ENCODE measurements around the gene MYO7A. TPM values are rescaled to one million over a fixed set of nuclear protein-coding genes. Genes with fewer than 3 reads are reported as not detected.

The MYO7A gene
- total and polyA plus RNA-seq, 2 donors (not counting 1 experiment from before 2014, with no cell fraction given): 0.03 to 0.07 TPM

DNA sequence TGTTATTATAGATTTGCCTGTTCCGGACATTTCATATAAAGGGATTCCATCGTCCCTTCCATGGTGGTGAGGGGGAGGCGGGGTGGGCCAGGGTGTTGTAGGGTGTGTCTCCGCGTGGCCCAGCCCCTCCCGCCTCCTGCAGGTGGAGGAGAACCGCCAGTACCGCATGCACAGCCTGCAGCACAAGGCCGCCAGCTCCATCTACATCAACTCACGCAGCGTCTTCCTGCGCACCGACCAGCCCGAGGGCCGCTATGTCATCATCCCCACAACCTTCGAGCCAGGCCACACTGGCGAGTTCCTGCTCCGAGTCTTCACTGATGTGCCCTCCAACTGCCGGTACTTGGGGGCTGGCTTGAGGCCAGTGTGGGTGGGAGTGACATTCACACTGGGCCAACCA lies 7.5 kb upstream of the MYO7A start:
- Histone ChIP-seq H3K79me2 (ENCODE audit: control insufficient read depth, insufficient read depth, low read length) (no peaks in the 10 kb centered on the region), H3K27me3 (replicated peaks in 1 of 4; ENCODE audit: control extremely low read depth in 1 of 4, control insufficient read depth in 3 of 4, insufficient read depth in 4 of 4, low read length in 3 of 4) (peaks cover 0 to under 1% (median 0%) of the 10 kb centered on the region in 4 experiments), H2AFZ (ENCODE audit: insufficient read depth, low read depth, low read length, poor library complexity, severe bottlenecking) (no peak overlapping the region), H3K4me2 (replicated peaks; ENCODE audit: low read depth, low read length, poor library complexity, severe bottlenecking) (no peak overlapping the region), H4K20me1 (ENCODE audit: control insufficient read depth, insufficient read depth, low read length, poor library complexity, severe bottlenecking) (no peaks in the 10 kb centered on the region), H3K27ac (ENCODE audit: low read length in 2 of 2) (no peak overlapping the region), H3K9me3 (ENCODE audit: control extremely low read depth in 1 of 3, control insufficient read depth in 2 of 3, insufficient read depth in 1 of 3, low read length in 2 of 3) (no peaks in the 10 kb centered on the region), H3K9ac (ENCODE audit: low read length) (no peak overlapping the region), H3K4me3 (ENCODE audit: control extremely low read depth in 1 of 5, extremely low read depth in 1 of 5, insufficient read depth in 1 of 5, low read depth in 2 of 5, low read length in 4 of 5) (no peak overlapping the region), H3K36me3 (replicated peaks in 1 of 2; ENCODE audit: control extremely low read depth in 1 of 2, control insufficient read depth in 1 of 2, extremely low read depth in 1 of 2, insufficient read depth in 2 of 2, low read length in 1 of 2) (no peaks in the 10 kb centered on the region), H3K4me1 (ENCODE audit: control insufficient read depth in 2 of 2, insufficient read depth in 2 of 2, low read length in 2 of 2) (no peaks in the 10 kb centered on the region)
- TF ChIP-seq, protein P1, sequence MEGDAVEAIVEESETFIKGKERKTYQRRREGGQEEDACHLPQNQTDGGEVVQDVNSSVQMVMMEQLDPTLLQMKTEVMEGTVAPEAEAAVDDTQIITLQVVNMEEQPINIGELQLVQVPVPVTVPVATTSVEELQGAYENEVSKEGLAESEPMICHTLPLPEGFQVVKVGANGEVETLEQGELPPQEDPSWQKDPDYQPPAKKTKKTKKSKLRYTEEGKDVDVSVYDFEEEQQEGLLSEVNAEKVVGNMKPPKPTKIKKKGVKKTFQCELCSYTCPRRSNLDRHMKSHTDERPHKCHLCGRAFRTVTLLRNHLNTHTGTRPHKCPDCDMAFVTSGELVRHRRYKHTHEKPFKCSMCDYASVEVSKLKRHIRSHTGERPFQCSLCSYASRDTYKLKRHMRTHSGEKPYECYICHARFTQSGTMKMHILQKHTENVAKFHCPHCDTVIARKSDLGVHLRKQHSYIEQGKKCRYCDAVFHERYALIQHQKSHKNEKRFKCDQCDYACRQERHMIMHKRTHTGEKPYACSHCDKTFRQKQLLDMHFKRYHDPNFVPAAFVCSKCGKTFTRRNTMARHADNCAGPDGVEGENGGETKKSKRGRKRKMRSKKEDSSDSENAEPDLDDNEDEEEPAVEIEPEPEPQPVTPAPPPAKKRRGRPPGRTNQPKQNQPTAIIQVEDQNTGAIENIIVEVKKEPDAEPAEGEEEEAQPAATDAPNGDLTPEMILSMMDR (IDR thresholded peaks at IDR 0.05): no peak
- no peak for TF ChIP-seq EZH2 (IDR thresholded peaks at IDR 0.05; ENCODE audit: borderline replicate concordance, insufficient read depth, low read depth, low read length, poor library complexity, severe bottlenecking)
- Mint-ChIP-seq H3K4me3 (no peak overlapping the region), H3K27ac (no peak overlapping the region), H3K27me3 (peaks cover 5% of the 10 kb centered on the region), H3K9me3 (ENCODE audit: insufficient read depth) (no peaks in the 10 kb centered on the region), H3K4me1 (no peaks in the 10 kb centered on the region)
- ChIA-PET CTCF (no interaction called here), POLR2A (no interaction called here)
- 98% methylated on average over 14 of the region's 19 CpGs for WGBS (ENCODE audit: insufficient coverage)
- ATAC-seq (ENCODE audit: low read depth): no peak
- no peak for DNase-seq
- intact Hi-C loops (cut with micrococcal nuclease): no loop called here

DNA sequence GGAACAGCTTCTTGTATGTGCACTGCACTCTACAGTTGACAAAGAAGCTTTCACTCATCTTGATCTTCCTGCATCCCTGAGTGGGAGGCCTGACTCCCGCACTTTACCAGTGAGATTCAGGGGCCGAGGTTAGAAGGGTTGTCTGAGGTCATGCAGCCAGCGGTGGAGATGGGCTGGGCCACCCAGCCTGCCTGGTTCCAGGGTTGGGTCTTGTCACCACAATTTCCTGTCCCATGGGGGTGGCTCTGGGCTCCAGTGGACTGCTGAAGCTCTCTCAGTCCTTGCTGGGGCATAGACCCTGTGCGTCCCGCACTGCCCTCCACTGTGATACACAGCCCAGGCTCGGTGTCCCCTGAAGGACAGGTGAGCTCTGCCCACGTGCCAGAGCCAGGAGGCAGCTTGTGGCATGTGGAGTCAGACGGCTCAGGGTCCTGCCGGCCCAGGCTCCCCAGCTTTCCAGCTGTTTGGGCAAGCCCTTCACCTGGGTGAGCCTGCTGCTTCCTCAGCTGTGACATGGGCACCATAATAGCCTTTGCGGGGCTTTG lies 6.9 kb upstream of the MYO7A start:
- H3K27me3 Mint-ChIP-seq: peaks cover 6% of the 10 kb centered on the region
- peaks cover under 1% of the 10 kb centered on the region for H3K4me1 Mint-ChIP-seq
- Histone ChIP-seq H3K9me3 (ENCODE audit: control extremely low read depth in 1 of 3, control insufficient read depth in 2 of 3, insufficient read depth in 1 of 3, low read length in 2 of 3) (no peaks in the 10 kb centered on the region), H4K20me1 (ENCODE audit: control insufficient read depth, insufficient read depth, low read length, poor library complexity, severe bottlenecking) (no peaks in the 10 kb centered on the region), H2AFZ (ENCODE audit: insufficient read depth, low read depth, low read length, poor library complexity, severe bottlenecking) (no peak overlapping the region), H3K36me3 (replicated peaks in 1 of 2; ENCODE audit: control extremely low read depth in 1 of 2, control insufficient read depth in 1 of 2, extremely low read depth in 1 of 2, insufficient read depth in 2 of 2, low read length in 1 of 2) (no peaks in the 10 kb centered on the region), H3K27me3 (replicated peaks in 1 of 4; ENCODE audit: control extremely low read depth in 1 of 4, control insufficient read depth in 3 of 4, insufficient read depth in 4 of 4, low read length in 3 of 4) (peaks cover 0 to 4% (median 0%) of the 10 kb centered on the region in 4 experiments), H3K79me2 (ENCODE audit: control insufficient read depth, insufficient read depth, low read length) (no peaks in the 10 kb centered on the region), H3K27ac (ENCODE audit: low read length in 2 of 2) (no peak overlapping the region), H3K4me1 (ENCODE audit: control insufficient read depth in 2 of 2, insufficient read depth in 2 of 2, low read length in 2 of 2) (no peaks in the 10 kb centered on the region), H3K4me3 (ENCODE audit: control extremely low read depth in 1 of 5, extremely low read depth in 1 of 5, insufficient read depth in 1 of 5, low read depth in 2 of 5, low read length in 4 of 5) (no peak overlapping the region), H3K4me2 (replicated peaks; ENCODE audit: low read depth, low read length, poor library complexity, severe bottlenecking) (no peak overlapping the region), H3K9ac (ENCODE audit: low read length) (no peak overlapping the region)
- no peaks in the 10 kb centered on the region for H3K9me3 Mint-ChIP-seq (ENCODE audit: insufficient read depth)
- no peak overlapping the region for H3K4me3 Mint-ChIP-seq
- ATAC-seq (ENCODE audit: low read depth): no peak
- no peak for TF ChIP-seq EZH2 (IDR thresholded peaks at IDR 0.05; ENCODE audit: borderline replicate concordance, insufficient read depth, low read depth, low read length, poor library complexity, severe bottlenecking)
- TF ChIP-seq, protein P1 (IDR thresholded peaks at IDR 0.05): no peak
- WGBS (ENCODE audit: insufficient coverage): 77% methylated on average over 10 of the region's 10 CpGs
- no peak for DNase-seq
- ChIA-PET CTCF (no interaction called here), POLR2A (no interaction called here)
- no peak overlapping the region for H3K27ac Mint-ChIP-seq
- intact Hi-C loops (cut with micrococcal nuclease): no loop called here
